ENCODE measurements around the gene KIF12. TPM values are rescaled to one million over a fixed set of nuclear protein-coding genes. Genes with fewer than 3 reads are reported as not detected.
"Not testable (repeated sequence)": the region's sequence is repeated elsewhere in the genome, so short reads cannot be mapped to it uniquely, and the experiment has no call there.

The KIF12 gene
- polyA plus RNA-seq, 1 donor (not counting 4 experiments of a cell fraction or from before 2014, with no cell fraction given) = 1.5 TPM

DNA sequence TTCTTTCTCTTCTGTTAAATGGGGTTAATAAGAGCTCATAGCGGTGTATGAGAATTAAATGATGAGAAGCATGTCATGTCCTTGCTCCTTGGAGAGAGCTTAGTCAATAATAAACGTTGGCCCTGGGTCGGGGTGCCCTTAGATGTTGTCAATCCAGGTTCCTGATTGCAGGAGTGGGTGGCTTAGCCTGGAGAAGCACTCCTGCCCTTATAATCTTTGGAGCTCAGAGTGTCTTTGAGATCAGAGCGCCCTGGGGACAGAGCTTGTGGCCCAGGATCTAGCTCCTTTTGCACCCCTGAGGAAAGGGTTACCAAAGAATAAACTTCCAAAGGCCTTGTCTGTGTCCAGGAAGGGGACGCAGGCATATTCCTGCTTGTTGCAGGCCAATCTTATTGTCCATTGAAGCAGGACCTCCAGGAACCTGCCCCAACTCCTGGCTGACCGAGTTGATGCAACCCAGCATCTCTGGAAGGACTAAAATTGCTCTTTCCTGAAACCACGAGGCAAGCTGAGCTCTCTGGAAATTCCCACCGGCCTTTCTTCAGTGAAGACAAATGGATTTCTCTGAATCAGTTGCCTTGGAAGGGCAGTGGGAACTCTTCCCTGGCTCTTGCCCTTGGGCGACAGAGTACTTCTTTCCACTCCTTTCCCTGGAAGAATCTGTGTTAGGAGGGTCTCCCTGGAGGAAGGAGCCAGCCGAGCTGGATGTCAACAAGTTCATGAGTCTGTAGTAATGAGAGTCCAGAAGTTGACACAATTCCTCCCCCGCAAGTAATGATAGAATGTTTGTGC is 14.6 kb downstream of the KIF12 start:
- no peaks in the 10 kb centered on the region for H3K79me2 ChIP-seq (ENCODE audit: control insufficient read depth, insufficient read depth, low read length)
- H3K27ac ChIP-seq (ENCODE audit: control insufficient read depth, insufficient read depth, low read length) = no peak overlapping the region
- no peaks in the 10 kb centered on the region for H4K20me1 ChIP-seq (ENCODE audit: control insufficient read depth, extremely low read depth, insufficient read depth, low read length)
- H3K4me3 ChIP-seq (ENCODE audit: control insufficient read depth in 2 of 3, extremely low read depth in 1 of 3, insufficient read depth in 2 of 3, low read depth in 1 of 3, low read length in 3 of 3) = no peak overlapping the region
- H3K4me1 ChIP-seq (ENCODE audit: control insufficient read depth, extremely low read depth, insufficient read depth, low read length) = peaks cover 4% of the 10 kb centered on the region
- peaks cover under 1% of the 10 kb centered on the region for H3K27me3 ChIP-seq (ENCODE audit: control insufficient read depth, extremely low read depth, insufficient read depth, low read length)
- dilution Hi-C loops (cut with MboI; ENCODE audit: extremely low pct_ligation_motif_present, low sequenced_read_pairs) = no loop called here
- H3K4me2 ChIP-seq (ENCODE audit: control insufficient read depth, extremely low read depth, insufficient read depth, low read depth, low read length) = no peak overlapping the region
- H2AFZ ChIP-seq (ENCODE audit: control insufficient read depth, low read length) = no peak overlapping the region
- FAIRE-seq (no peak), DNase-seq (ENCODE audit: low read depth, low spot score) (no peak)
- no peaks in the 10 kb centered on the region for H3K36me3 ChIP-seq (ENCODE audit: control insufficient read depth in 2 of 2, extremely low read depth in 1 of 2, insufficient read depth in 2 of 2, low read length in 2 of 2)
- no peak overlapping the region for H3K9ac ChIP-seq (ENCODE audit: control insufficient read depth, extremely low read depth, insufficient read depth, low read length)
- H3K9me1 ChIP-seq (ENCODE audit: control insufficient read depth, extremely low read depth, insufficient read depth, low read length) = no peaks in the 10 kb centered on the region
- H3K9me3 ChIP-seq (ENCODE audit: control insufficient read depth, low read depth, low read length) = no peaks in the 10 kb centered on the region
- TF ChIP-seq, protein P1, sequence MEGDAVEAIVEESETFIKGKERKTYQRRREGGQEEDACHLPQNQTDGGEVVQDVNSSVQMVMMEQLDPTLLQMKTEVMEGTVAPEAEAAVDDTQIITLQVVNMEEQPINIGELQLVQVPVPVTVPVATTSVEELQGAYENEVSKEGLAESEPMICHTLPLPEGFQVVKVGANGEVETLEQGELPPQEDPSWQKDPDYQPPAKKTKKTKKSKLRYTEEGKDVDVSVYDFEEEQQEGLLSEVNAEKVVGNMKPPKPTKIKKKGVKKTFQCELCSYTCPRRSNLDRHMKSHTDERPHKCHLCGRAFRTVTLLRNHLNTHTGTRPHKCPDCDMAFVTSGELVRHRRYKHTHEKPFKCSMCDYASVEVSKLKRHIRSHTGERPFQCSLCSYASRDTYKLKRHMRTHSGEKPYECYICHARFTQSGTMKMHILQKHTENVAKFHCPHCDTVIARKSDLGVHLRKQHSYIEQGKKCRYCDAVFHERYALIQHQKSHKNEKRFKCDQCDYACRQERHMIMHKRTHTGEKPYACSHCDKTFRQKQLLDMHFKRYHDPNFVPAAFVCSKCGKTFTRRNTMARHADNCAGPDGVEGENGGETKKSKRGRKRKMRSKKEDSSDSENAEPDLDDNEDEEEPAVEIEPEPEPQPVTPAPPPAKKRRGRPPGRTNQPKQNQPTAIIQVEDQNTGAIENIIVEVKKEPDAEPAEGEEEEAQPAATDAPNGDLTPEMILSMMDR (optimal IDR thresholded peaks at IDR 0.05 in 1 of 3, IDR thresholded peaks at IDR 0.05 in 1 of 3, conservative IDR thresholded peaks at IDR 0.05 in 1 of 3; ENCODE audit: extremely low read depth in 1 of 3, insufficient read depth in 2 of 3, low read length in 3 of 3) = no peak

DNA sequence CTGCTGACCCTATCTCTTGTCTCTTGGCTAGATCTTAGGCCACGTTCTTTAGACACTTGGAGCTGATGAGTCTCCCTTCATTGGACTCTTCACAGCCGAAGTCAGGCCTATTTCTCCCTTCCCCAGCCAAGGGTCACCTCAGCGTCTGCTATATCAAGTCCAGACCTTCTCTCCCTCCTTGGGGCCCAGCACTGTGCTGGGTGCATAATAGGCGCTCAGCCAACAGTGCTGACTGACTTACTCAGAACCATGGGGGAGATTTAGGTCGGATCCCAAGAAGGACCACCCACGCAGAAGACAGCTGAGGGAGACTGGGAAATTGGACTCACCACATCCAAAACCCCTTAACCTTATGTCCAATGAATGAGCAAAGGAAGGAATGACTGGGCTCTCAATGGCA is 15.4 kb downstream of the KIF12 start:
- Histone ChIP-seq H4K20me1 (ENCODE audit: control insufficient read depth, extremely low read depth, insufficient read depth, low read length) (no peaks in the 10 kb centered on the region), H3K27me3 (ENCODE audit: control insufficient read depth, extremely low read depth, insufficient read depth, low read length) (peaks cover 6% of the 10 kb centered on the region), H3K9me1 (ENCODE audit: control insufficient read depth, extremely low read depth, insufficient read depth, low read length) (no peaks in the 10 kb centered on the region), H3K9me3 (ENCODE audit: control insufficient read depth, low read depth, low read length) (no peaks in the 10 kb centered on the region), H3K36me3 (ENCODE audit: control insufficient read depth in 2 of 2, extremely low read depth in 1 of 2, insufficient read depth in 2 of 2, low read length in 2 of 2) (no peaks in the 10 kb centered on the region), H2AFZ (ENCODE audit: control insufficient read depth, low read length) (no peak overlapping the region), H3K4me2 (ENCODE audit: control insufficient read depth, extremely low read depth, insufficient read depth, low read depth, low read length) (no peak overlapping the region), H3K9ac (ENCODE audit: control insufficient read depth, extremely low read depth, insufficient read depth, low read length) (no peak overlapping the region), H3K4me3 (ENCODE audit: control insufficient read depth in 2 of 3, extremely low read depth in 1 of 3, insufficient read depth in 2 of 3, low read depth in 1 of 3, low read length in 3 of 3) (no peak overlapping the region), H3K27ac (ENCODE audit: control insufficient read depth, insufficient read depth, low read length) (no peak overlapping the region), H3K4me1 (ENCODE audit: control insufficient read depth, extremely low read depth, insufficient read depth, low read length) (peaks cover 4% of the 10 kb centered on the region), H3K79me2 (ENCODE audit: control insufficient read depth, insufficient read depth, low read length) (no peaks in the 10 kb centered on the region)
- dilution Hi-C loops (cut with MboI; ENCODE audit: extremely low pct_ligation_motif_present, low sequenced_read_pairs) = no loop called here
- TF ChIP-seq EZH2 (IDR thresholded peaks at IDR 0.05; ENCODE audit: low read length) = no peak
- TF ChIP-seq, protein P1 (optimal IDR thresholded peaks at IDR 0.05 in 1 of 3, IDR thresholded peaks at IDR 0.05 in 1 of 3, conservative IDR thresholded peaks at IDR 0.05 in 1 of 3; ENCODE audit: extremely low read depth in 1 of 3, insufficient read depth in 2 of 3, low read length in 3 of 3) = no peak
- DNase-seq (ENCODE audit: low read depth, low spot score) = no peak
- no peak for FAIRE-seq

DNA sequence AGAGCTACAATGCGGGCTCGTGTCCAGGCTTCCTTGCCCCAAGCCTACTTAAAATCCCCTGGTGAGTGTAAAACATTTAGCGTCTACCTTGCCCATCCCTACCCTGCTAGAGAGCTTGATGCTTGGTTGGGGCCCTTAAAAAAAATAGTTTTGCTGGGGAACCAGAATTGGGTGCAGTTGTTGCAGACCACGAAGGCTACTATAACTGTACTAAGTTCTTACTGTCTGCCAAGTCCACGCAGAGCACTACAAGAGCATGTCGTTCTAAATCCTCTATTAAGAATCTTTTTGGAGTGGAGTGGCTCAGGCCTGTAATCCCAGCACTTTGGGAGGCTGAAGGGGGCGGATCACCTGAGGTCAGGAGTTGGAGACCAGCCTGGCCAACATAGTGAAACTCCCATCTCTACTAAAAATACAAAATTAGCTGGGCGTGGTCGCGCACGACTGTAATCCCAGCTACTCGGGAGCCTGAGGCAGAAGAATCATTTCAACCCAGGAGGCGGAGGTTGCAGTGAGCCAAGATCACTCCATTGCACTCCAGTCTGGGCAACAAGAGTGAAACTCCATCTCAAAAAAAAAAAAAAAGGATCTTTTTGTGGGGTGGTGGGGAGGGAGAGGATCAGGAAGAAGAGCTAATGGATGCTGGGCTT is 16.2 kb downstream of the KIF12 start:
- H3K4me1 ChIP-seq (ENCODE audit: control insufficient read depth, extremely low read depth, insufficient read depth, low read length); H3K4me2 ChIP-seq (ENCODE audit: control insufficient read depth, extremely low read depth, insufficient read depth, low read depth, low read length); FAIRE-seq; H3K79me2 ChIP-seq (ENCODE audit: control insufficient read depth, insufficient read depth, low read length); H3K36me3 ChIP-seq (ENCODE audit: control insufficient read depth in 2 of 2, extremely low read depth in 1 of 2, insufficient read depth in 2 of 2, low read length in 2 of 2); H3K4me3 ChIP-seq (ENCODE audit: control insufficient read depth in 2 of 3, extremely low read depth in 1 of 3, insufficient read depth in 2 of 3, low read depth in 1 of 3, low read length in 3 of 3); dilution Hi-C loops (cut with MboI; ENCODE audit: extremely low pct_ligation_motif_present, low sequenced_read_pairs); H3K27ac ChIP-seq (ENCODE audit: control insufficient read depth, insufficient read depth, low read length); H3K9me1 ChIP-seq (ENCODE audit: control insufficient read depth, extremely low read depth, insufficient read depth, low read length); DNase-seq (ENCODE audit: low read depth, low spot score); H3K9me3 ChIP-seq (ENCODE audit: control insufficient read depth, low read depth, low read length); H2AFZ ChIP-seq (ENCODE audit: control insufficient read depth, low read length); H4K20me1 ChIP-seq (ENCODE audit: control insufficient read depth, extremely low read depth, insufficient read depth, low read length); H3K9ac ChIP-seq (ENCODE audit: control insufficient read depth, extremely low read depth, insufficient read depth, low read length): not testable (repeated sequence)
- peaks cover 13% of the 10 kb centered on the region for H3K27me3 ChIP-seq (ENCODE audit: control insufficient read depth, extremely low read depth, insufficient read depth, low read length)

Data from keratinocyte (primary cell).